BJ (cell line): Measurements from ENCODE around the gene PLOD1. TPM values are rescaled to one million over a fixed set of nuclear protein-coding genes. Genes with fewer than 3 reads are reported as not detected.

Experiments
- CTCF ChIA-PET: fragments of 350-600 bp; formaldehyde crosslinking; extraction: SDS; loops from one replicate; lab custom pipeline; 2021; ENCODE audit warnings: antibody characterized with exemption, inconsistent platforms; lab: Yijun Ruan, JAX
- POLR2A ChIA-PET: fragments of 300-600 bp; sonication (Branson Sonifier 250); formaldehyde crosslinking; extraction: SDS; loops from one replicate; lab custom pipeline; 2021; ENCODE audit warnings: antibody characterized with exemption; lab: Charles Lee
- DNase-seq: peaks from one replicate; pipeline ENCODE4 v3.0.0-alpha.2; 2011; ENCODE audit warnings: low read depth
- H3K27me3 ChIP-seq: 2 replicates; pipeline ENCODE4 v1.6.0; 2011; ENCODE audit warnings: low read length; ENCODE audit not compliant: control insufficient read depth, insufficient read depth
- H3K36me3 ChIP-seq: 2 replicates; pipeline ENCODE4 v1.5.1; 2011; ENCODE audit warnings: low read length; ENCODE audit not compliant: control insufficient read depth, insufficient read depth
- H3K4me3 ChIP-seq: 2 replicates; pipeline ENCODE4 v1.5.1; 2011; ENCODE audit warnings: low read depth, mild to moderate bottlenecking, control low read depth, low read length
- CTCF ChIP-seq: IDR thresholded peaks from 2 replicates; pipeline ENCODE4 v1.5.1; 2011; ENCODE audit warnings: low read depth, mild to moderate bottlenecking, control low read depth, inconsistent platforms, low read length, moderate library complexity; ENCODE audit not compliant: insufficient read depth
- polyA plus RNA-seq: library from polyadenylated mRNA; depleted of rRNA; stranded (reverse); fragments of >200 nt; gene quantifications from 2 replicates; pipeline ENCODE4 v1.2.3, GENCODE V29; 2011

The PLOD1 gene
- polyA plus RNA-seq, 1 experiment: 851 TPM

GRCh38 chr1:11960715-11961114 lies 26.2 kb downstream of the PLOD1 start:
- CTCF ChIA-PET: no interaction called here
- Histone ChIP-seq H3K27me3 (no peaks in the 10 kb centered on the region), H3K4me3 (no peak overlapping the region), H3K36me3 (peaks cover 51% of the 10 kb centered on the region)
- POLR2A ChIA-PET: no interaction called here
- TF ChIP-seq CTCF: no peak
- no peak for DNase-seq

GRCh38 chr1:11961230-11961629 lies 26.7 kb downstream of the PLOD1 start:
- DNase-seq: no peak
- no peaks in the 10 kb centered on the region for H3K27me3 ChIP-seq
- no peak for TF ChIP-seq CTCF
- no peak overlapping the region for H3K4me3 ChIP-seq
- ChIA-PET CTCF (no interaction called here), POLR2A (no interaction called here)
- peaks cover 54% of the 10 kb centered on the region for H3K36me3 ChIP-seq

GRCh38 chr1:11963622-11964021 lies 29.1 kb downstream of the PLOD1 start:
- Histone ChIP-seq H3K27me3 (no peaks in the 10 kb centered on the region), H3K36me3 (peaks cover 39% of the 10 kb centered on the region), H3K4me3 (no peak overlapping the region)
- no peak for DNase-seq
- ChIA-PET CTCF (no interaction called here), POLR2A (no interaction called here)
- TF ChIP-seq CTCF: no peak

- CTCF ChIA-PET: no interaction called here
- Histone ChIP-seq H3K4me3 (no peak overlapping the region), H3K27me3 (no peaks in the 10 kb centered on the region), H3K36me3 (peaks cover 43% of the 10 kb centered on the region)
- no peak for DNase-seq
- no peak for TF ChIP-seq CTCF
- POLR2A ChIA-PET: no interaction called here
These were observed 30.1 kb downstream of the PLOD1 start for GRCh38 chr1:11964656-11965055.

- H3K36me3 ChIP-seq: peaks cover 40% of the 10 kb centered on the region
- peak; percentile 39; the same call in 1 of the 2 replicates for TF ChIP-seq CTCF
- POLR2A ChIA-PET: interaction anchor here (0.5 kb wide), 1 partner anchor 60 kb away, joined by 3 read pairs; no protein-coding TSS in a partner anchor
- no peak for DNase-seq
- no peaks in the 10 kb centered on the region for H3K27me3 ChIP-seq
- no peak overlapping the region for H3K4me3 ChIP-seq
- CTCF ChIA-PET: interaction anchor here (0.7 to 2.2 kb wide), 6 partner anchors 10 to 71 kb away, joined by 3 to 7 read pairs (median 4); no protein-coding TSS in a partner anchor
These were observed 32.6 kb downstream of the PLOD1 start for GRCh38 chr1:11967028-11967547.
